Motor neuron (in vitro differentiated cells): ENCODE data around the gene GNAS-AS1. TPM values are rescaled to one million over a fixed set of nuclear protein-coding genes. Genes with fewer than 3 reads are reported as not detected.
A peak's percentile ranks its signal among the peaks of the same experiment; 100 is the strongest.

Experiments
- ATAC-seq, 8 experiments: fragments of 200-7000 bp; cut with Tn5 transposase; replicated peaks in 6 of 8; 2 replicates each; pipeline ENCODE4 v1.8.0; 2021; ENCODE audit warnings: mild to moderate bottlenecking in 8 of 8, moderate library complexity in 8 of 8
- H3K27ac ChIP-seq, 2 donors: fragments of 250-450 bp; sonication (Bioruptor Pico); 2 replicates each; pipeline ENCODE4 v1.9.0; 2021; ENCODE audit warnings: antibody characterized with exemption in 2 of 2, mild to moderate bottlenecking in 2 of 2, moderate library complexity in 1 of 2
- H3K4me1 ChIP-seq, 2 donors: fragments of 250-450 bp; sonication (Bioruptor Pico); replicated peaks in 1 of 2; 2 replicates each; pipeline ENCODE4 v1.6.1; 2021; ENCODE audit warnings: antibody characterized with exemption in 2 of 2, mild to moderate bottlenecking in 2 of 2, moderate library complexity in 1 of 2
- H3K4me3 ChIP-seq, 5 donors: fragments of 250-450 bp; sonication (Bioruptor Pico); 2 replicates each; pipeline ENCODE4 v1.9.0; 2021; ENCODE audit warnings: antibody characterized with exemption in 5 of 5, mild to moderate bottlenecking in 5 of 5, moderate library complexity in 4 of 5
- WGBS, 10 experiments: fragments of 450-650 bp; shearing (Covaris generic); methylation state at CpG; one replicate each; pipeline ENCODE4 v1.0.0; 2022; 5-methylcytosine and 5-hydroxymethylcytosine counted together
- in situ Hi-C, 9 experiments: fragments of 400-800 bp; cut with MboI; loops; one replicate each; pipeline ENCODE4 v1.15.0; 2021; ENCODE audit warnings: low sequenced_read_pairs in 9 of 9, low pct_unique_long_range_greater_than_20kb in 2 of 9; ENCODE audit not compliant: unreplicated experiment in 9 of 9
- total RNA-seq, 8 experiments: library from RNA; unstranded; fragments of 300-600 nt; gene quantifications; 2 replicates each; pipeline versions ENCODE4 v1.2.3 to v1.2.4, GENCODE V29; 2022

The GNAS-AS1 gene
- total RNA-seq, 8 experiments from 2014 or later = 0.50 to 5.0 (median 2.3) TPM

GRCh38 chr20:58778760-58779159, 71.9 kb downstream of the GNAS-AS1 start:
- H3K4me3 ChIP-seq = no peak overlapping the region
- H3K27ac ChIP-seq = no peak overlapping the region
- peaks cover 19 to 31% of the 10 kb centered on the region in 2 donors for H3K4me1 ChIP-seq
- ATAC-seq = no peak
- in situ Hi-C loops = no loop called here
- 8 to 100% (median 78%) methylated on average over 1 to 8 of the region's 9 CpGs for WGBS, 10 experiments

DNA sequence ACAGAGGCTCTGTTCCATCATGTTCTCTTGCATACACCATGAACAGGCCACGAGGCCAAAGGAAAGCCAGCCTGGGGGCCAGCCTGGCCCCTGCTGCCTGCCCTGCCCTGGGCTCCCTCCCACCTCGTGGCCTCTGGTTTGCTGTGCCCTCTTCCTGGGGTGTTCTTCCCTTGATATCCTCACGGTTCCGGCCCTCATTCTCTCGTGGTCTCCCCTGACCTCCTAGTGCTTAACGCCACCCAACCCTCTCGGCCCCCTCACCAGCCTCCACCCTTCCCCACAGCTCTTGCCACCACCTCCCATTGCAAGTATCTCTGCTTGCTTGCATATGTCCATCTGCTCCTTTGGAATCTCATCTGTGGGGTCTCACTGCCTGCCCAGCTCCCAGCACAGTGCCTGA, 73.0 kb downstream of the GNAS-AS1 start:
- in situ Hi-C loops = no loop called here
- no peak overlapping the region for H3K4me3 ChIP-seq
- peak in 1 of 8 experiments; percentile 81 for ATAC-seq
- H3K4me1 ChIP-seq = peaks cover 16 to 36% of the 10 kb centered on the region in 2 donors
- WGBS, 10 experiments = 13 to 62% (median 37%) methylated on average over 2 to 5 of the region's 7 CpGs; no CpG with 5 or more reads in 6 of the 10 experiments
- no peak overlapping the region for H3K27ac ChIP-seq

DNA sequence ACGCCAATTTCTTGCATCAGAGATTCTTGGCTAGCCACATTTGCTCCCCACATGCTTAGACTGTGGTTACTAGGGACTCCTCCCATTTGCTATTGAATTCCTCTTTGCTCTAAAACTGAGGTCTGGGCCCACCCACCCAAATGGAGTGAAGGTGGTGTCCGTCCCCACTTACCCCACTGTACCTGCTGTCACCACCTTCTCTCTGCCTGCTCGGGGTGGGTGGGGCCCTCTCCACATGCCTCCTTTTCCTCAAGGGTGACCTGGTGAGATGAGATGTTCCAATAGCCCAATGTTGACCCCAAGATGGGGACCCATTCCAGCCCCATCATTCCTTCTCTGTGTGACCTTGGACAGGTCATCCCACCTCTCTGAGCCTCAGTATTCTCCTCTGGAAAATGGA, 74.6 kb downstream of the GNAS-AS1 start:
- Histone ChIP-seq H3K27ac (no peak overlapping the region), H3K4me1 (peaks cover 9 to 29% of the 10 kb centered on the region in 2 donors), H3K4me3 (no peak overlapping the region)
- ATAC-seq = no peak
- WGBS, 10 experiments = 0 to 100% (median 52%) methylated on average over 1 of the region's 3 CpGs; no CpG with 5 or more reads in 6 of the 10 experiments
- in situ Hi-C loops = no loop called here

- 40 to 86% (median 80%) methylated on average over 2 to 7 of the region's 8 CpGs; no CpG with 5 or more reads in 1 of the 10 experiments for WGBS, 10 experiments
- Histone ChIP-seq H3K4me3 (no peak overlapping the region), H3K4me1 (peaks cover 6 to 29% of the 10 kb centered on the region in 2 donors), H3K27ac (no peak overlapping the region)
- in situ Hi-C loops = no loop called here
- peak in 1 of 8 experiments; percentile 22 for ATAC-seq
Observed at GRCh38 chr20:58775371-58775770, 75.3 kb downstream of the GNAS-AS1 start.

- Histone ChIP-seq H3K27ac (no peak overlapping the region), H3K4me3 (no peak overlapping the region), H3K4me1 (peaks cover 6 to 29% of the 10 kb centered on the region in 2 donors)
- ATAC-seq = peak in 4 of 8 experiments; percentile 18 to 71 (median 46)
- in situ Hi-C loops = no loop called here
- WGBS, 10 experiments = 0 to 85% (median 61%) methylated on average over 2 to 5 of the region's 5 CpGs; no CpG with 5 or more reads in 1 of the 10 experiments
Observed at GRCh38 chr20:58774667-58775263, 75.9 kb downstream of the GNAS-AS1 start.

GRCh38 chr20:58774214-58774613, 76.5 kb downstream of the GNAS-AS1 start:
- H3K4me3 ChIP-seq = no peak overlapping the region
- peaks cover 6 to 29% of the 10 kb centered on the region in 2 donors for H3K4me1 ChIP-seq
- ATAC-seq = no peak
- in situ Hi-C loops = no loop called here
- 87 to 100% (median 100%) methylated on average over 1 to 3 of the region's 5 CpGs; no CpG with 5 or more reads in 7 of the 10 experiments for WGBS, 10 experiments
- H3K27ac ChIP-seq = no peak overlapping the region

DNA sequence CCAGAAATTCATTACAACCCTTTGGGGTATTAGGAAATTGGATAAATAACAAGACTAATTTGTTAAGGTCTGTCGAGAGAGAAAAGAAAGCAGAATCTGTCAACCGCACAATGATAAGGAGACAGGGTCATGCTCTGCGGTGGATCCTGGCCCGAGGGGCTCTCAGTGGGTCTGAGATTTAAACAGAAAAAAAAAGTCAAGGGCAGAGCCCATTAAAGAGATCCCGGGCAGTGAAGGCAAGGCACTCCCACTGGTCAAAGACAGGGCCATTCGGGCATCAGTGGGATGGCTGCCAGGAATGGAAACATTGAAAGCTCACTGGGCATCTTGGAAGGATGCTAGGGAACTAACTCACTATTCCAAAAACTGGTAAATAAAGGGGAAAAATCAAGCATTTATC, 77.9 kb downstream of the GNAS-AS1 start:
- no peak overlapping the region for H3K27ac ChIP-seq
- peaks cover 6 to 29% of the 10 kb centered on the region in 2 donors for H3K4me1 ChIP-seq
- no peak for ATAC-seq
- in situ Hi-C loops = no loop called here
- 0 to 100% (median 60%) methylated on average over 1 to 6 of the region's 6 CpGs; no CpG with 5 or more reads in 1 of the 10 experiments for WGBS, 10 experiments
- no peak overlapping the region for H3K4me3 ChIP-seq

Other genes starting within 250 kb of the GNAS-AS1 start
- 10 to 100 TPM; 17.5 to 86.6 (median 30.4) TPM for gene STX16, start 199.6 kb downstream of the GNAS-AS1 start, total RNA-seq
- gene NPEPL1, start 158.1 kb downstream of the GNAS-AS1 start, total RNA-seq = 10 to 100 TPM in 5 of 8 experiments, 1 to 10 TPM in 3; 5.4 to 31.1 (median 14.0) TPM
- 1,000 to 10,000 TPM in 2 of 8 experiments, 100 to 1,000 TPM in 6; 567 to 1,051 (median 853) TPM for gene GNAS, start 1.8 kb upstream of the GNAS-AS1 start, total RNA-seq
- gene NELFCD, start 130.4 kb upstream of the GNAS-AS1 start, total RNA-seq = 100 to 1,000 TPM in 2 of 8 experiments, 10 to 100 TPM in 6; 31.0 to 126 (median 65.7) TPM
- 100 to 1,000 TPM in 1 of 8 experiments, 10 to 100 TPM in 2, 1 to 10 TPM in 3, under 1 TPM in 2; 0.71 to 114 (median 3.3) TPM for gene CTSZ, start 156.4 kb upstream of the GNAS-AS1 start, total RNA-seq
- 1 to 10 TPM in 2 of 8 experiments, under 1 TPM in 6; 0.57 to 3.4 (median 0.79) TPM for gene TUBB1, start 168.5 kb upstream of the GNAS-AS1 start, total RNA-seq
- gene ATP5F1E, start 181.4 kb upstream of the GNAS-AS1 start, total RNA-seq = 10 to 100 TPM; 34.5 to 94.0 (median 69.8) TPM
- 10 to 100 TPM; 40.1 to 81.9 (median 63.3) TPM for gene PRELID3B, start 191.9 kb upstream of the GNAS-AS1 start, total RNA-seq